ENCODE results near the gene LIN37. TPM values are rescaled to one million over a fixed set of nuclear protein-coding genes. Genes with fewer than 3 reads are reported as not detected.

Gene LIN37, protein sequence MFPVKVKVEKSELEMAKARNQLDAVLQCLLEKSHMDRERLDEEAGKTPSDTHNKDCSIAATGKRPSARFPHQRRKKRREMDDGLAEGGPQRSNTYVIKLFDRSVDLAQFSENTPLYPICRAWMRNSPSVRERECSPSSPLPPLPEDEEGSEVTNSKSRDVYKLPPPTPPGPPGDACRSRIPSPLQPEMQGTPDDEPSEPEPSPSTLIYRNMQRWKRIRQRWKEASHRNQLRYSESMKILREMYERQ
- total RNA-seq (2014; rRNA removed; shearing (Covaris generic)), result 13.8 and 15.5 TPM in 2 replicates

DNA sequence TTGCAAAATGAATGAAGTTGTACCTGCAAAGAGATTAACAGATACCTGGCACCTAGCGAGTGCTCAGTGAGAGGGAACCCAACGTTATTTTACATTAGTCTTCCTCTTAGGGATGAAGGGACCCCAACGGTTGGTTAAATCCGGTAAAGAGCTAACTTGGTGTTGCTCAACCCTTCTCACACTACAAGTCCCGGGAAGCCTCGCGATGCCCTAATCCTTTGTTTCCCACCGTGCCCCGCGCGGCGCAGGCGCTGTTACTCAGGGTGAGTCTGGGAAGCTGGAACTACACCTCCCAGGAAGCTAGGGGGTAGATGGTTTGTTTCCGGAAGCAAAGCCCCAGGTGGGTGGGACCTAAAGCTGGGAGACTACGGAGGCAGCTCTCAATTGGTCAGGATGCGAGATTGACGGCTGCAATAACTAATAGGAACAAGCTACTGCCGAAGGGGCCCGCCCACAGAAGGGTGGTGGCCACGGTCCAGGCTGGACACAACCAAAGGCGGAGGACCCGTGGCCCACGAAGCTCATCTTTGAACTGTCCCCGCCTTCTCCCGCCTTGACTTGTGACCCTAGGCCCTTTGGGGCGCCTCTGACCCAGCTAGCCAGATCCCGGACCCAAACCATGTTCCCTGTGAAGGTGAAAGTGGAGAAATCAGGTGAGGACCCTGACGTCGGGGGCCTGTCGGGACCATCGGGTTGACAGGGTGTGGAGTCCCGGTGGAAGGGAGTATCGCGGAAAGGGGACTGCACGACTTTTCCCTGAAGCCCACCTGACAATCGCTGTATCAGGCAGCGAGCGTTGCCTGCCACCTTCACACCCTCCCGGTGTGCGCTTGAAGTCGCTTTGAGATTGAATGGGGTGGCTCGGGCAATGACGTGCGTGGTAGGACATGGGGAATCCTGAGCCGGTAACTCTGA lies at the start of gene LIN37:
TSS of gene LIN37 (plus strand) at position 471 of the 915 bp plus-strand sequence. CDS start at position 620, 149 bp downstream.
- DNase-seq (ENCODE audit: low spot score), result peak; percentile 100

DNA sequence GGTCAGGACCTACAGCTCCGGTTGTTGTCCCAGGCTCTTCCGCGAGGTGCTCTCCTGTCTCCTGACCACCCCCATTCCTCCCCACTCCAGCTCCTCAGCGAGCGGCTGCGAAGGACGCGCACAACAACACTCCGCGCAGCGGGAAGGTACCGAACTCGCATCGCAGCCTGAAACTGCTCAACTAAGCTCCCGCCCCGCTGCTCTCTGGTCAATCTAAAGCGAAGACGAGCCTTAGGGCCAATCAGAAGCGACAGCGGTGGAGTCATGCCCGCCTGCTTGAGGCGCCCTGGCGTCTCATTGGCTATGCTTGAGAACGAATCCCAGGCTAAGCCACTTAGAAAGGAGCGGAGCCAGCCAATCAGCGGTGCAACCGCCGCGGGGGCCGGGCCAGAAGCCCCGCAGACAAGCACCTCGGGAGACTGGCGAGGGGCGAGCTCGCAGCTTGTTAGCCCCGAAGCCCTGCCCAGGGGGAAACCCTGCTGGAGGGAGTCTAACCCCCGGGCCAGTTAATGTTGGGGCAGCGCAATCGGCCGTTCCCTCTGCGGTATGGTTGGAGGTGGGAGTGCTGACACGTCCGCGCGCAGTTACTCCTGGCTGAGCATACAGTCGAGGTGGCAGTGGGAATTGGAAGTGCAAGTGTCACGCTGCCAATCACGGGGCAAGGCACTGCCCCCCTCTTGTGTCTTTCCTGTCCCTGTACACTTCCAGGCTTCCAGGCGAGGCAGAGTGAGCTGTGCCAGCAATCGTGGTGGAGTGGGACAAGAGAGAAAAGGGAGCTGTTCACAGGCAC lies 46.0 kb upstream of the LIN37 start:
- peak; percentile 99 for DNase-seq (ENCODE audit: low spot score)

DNA sequence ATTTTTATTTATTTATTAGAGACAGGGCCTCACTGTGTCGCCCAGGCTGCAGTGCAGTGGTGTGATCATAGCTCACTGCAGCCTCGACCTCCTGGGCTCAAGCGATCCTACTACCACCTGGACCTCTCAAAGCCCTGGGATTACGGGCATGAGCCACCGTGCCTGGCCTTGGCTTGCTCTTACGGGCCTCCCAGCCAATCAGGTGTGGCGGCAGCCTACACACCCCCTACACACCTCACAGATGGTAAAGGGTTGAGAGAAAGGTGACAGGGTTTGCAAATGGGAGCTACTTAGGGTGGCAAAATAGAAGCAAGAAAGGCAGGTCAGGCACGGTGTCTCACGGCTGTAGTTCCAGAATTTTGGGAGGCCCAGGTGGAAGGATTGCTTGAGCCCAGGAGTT lies 45.0 kb upstream of the LIN37 start:
- no peak for DNase-seq (ENCODE audit: low spot score)

DNA sequence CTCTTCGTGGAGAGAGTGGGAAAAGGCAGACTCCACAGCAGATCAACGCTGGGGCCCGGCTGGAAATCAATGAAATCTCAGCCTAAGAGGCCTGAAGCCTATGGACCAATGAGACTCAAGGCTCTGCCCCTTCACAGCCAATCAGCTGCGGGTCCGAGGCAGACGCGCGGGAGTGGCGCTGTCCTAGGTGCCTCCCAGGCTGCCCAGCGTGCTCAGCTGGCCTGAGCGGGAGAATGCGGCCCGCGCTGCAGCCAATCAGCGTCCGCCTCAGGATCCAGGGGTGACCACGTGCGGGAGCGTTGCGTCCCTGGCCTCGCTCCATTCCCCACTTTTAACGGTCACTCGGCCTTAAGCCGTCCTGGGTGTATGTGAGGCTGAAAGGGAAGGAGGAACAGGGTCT lies 44.2 kb upstream of the LIN37 start, which contains the start of gene ZBTB32:
TSS of gene ZBTB32 (plus strand) at position 341 of the 400 bp plus-strand sequence. CDS start 10,069 bp downstream, outside the sequence.
- DNase-seq (ENCODE audit: low spot score), result no peak

DNA sequence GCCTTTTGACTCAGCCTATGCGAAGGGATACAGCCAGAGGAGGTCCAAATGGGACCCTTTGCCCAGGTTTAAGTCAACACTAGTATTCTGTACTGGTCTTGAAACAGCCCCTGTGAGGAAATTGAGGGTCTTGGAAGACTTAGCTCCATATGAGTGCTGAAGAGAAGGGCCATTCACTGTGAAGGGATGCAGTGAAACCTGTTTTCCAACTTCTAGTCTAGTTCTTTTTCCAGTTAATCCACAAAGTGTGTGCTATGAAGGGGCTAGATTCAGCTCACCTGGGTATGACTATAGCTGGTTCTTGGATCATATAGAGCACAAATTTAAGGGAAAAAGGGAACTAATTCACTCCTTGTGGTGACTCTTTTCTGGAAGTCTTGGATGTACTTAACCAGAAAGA lies 40.0 kb upstream of the LIN37 start:
- DNase-seq (ENCODE audit: low spot score), result no peak

DNA sequence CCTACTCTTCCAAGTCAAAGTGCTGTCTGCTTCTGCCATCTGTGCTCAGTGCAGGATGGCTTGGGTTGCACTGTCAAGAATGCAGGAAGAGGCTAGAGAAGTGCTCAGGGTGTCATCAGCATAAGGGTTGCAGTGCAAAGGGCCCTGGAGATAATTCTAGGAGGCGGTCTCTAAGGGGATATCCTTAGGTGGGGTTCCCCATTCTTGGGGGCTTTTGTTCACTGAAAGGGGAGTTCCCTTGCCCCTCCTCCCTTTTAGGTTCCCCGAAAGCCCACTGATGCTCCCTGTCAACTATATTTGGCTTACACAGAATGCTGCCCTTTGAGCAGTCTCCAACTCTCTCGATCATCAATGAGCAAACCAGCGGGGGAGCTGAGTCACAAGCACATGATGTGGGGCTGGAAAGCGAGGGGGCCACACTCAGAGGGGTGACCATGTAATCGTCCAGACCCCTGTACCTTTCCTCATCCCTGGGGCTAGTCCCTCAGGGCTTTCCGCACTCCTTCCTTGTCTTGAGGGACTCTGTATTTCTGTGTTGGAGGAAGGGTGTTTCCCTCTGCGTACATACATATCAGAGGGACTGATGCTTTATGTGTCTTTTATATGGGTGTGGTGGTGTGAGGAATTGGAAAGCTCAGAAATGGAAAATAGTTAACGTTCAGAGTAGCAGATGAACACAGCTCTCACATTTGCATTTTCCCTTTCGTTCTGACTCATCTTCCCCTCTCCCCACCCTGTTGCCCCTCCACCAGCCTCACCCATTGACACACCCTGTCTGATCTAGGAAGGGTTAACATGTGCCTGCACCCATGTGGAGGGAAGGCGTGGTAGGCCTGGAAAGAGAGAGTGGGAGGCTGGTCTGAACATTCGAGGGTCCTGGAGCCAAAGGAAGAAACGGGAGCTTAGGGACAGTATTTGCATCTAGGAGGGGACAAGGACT lies 37.3 kb upstream of the LIN37 start:
- DNase-seq (ENCODE audit: low spot score), result no peak

DNA sequence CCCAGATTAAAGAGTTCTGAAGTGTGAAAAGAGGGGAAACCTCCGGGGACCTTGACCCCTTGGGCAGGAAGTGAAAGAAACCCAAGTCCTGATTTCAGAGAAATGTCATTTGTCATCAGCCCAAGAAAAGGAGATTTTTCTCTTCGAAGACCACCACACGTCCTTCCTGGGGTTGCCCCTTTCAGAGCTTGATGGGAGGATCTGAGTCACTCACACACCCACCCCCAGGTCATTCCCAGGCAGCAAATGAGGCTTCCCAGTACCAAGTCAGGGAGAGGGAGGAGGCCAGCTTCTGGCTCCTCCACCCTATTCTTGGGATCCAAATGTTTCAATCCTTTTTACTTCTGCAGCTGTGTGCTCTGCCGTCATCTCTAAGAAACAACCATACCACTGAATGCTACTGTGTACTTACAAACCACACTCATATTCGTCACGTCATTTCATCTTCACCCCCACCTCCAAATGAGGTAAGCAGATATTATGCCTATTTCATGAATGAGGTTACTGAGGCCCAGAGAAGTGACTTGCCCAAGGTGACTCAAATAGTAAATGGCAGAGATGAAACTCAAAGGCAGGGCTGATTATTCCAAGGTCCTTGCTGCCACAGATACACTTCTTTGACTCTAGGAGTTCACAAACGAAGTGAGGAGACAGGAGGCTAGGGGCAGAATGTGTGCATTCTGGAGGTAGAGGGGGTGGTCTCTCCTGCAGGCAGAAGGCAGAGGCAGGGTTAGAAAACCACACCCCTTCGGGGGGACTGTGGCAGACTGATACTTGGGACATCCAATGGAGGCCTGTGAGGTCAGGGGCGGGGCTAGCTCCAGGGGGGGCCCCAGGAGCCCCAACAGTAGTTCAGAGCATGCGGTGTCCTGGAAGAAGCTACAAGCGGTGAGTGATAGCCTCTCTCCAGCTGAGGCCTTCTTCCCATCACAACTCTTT lies 35.5 kb upstream of the LIN37 start:
- no peak for DNase-seq (ENCODE audit: low spot score)

DNA sequence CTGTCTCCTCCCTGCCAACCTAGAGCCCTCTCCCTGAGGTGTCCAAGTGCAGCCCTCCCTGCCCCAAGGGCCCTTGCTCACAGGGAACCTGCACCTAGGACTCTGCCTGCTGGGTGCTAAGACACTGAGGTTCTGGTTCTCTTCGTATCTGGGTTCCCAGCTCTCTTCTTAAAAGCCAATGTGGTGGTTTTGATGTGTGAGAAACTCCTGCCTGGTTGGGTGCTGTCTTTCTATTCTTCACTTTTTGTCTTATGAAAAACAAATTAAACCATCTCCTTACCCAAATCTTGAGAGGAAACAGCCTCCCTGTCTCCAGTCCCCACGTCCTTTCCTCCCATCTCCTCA lies 34.9 kb upstream of the LIN37 start:
- DNase-seq (ENCODE audit: low spot score), result no peak

DNA sequence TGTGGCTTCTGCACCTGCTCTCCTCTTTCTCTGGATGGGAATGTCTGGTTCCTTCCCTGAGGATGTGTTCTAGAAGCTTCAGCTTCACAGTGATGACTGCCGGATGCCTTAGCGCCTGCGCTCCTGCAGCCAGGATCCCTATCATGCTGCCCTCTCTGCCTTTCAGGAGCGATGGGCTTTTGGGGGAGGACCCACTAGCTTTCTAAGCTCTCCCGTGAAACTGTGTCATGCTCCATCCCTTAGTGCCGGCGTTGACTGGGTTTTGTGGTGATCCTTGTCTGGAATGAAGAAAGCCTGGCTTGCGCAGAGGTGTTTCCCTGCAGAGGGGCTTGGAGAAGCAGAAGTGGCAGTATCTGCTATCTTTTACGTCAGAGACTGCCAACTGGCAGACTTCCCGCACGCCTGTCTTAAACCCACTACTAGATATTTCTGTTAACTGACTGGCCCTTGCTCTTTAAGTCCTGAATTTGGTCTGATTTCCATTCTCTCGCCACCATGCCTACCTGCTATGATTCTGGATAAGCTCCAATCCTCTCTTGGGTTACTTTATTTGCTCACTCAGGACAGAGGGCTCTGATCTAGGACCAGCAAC lies 34.4 kb upstream of the LIN37 start:
- DNase-seq (ENCODE audit: low spot score), result no peak

DNA sequence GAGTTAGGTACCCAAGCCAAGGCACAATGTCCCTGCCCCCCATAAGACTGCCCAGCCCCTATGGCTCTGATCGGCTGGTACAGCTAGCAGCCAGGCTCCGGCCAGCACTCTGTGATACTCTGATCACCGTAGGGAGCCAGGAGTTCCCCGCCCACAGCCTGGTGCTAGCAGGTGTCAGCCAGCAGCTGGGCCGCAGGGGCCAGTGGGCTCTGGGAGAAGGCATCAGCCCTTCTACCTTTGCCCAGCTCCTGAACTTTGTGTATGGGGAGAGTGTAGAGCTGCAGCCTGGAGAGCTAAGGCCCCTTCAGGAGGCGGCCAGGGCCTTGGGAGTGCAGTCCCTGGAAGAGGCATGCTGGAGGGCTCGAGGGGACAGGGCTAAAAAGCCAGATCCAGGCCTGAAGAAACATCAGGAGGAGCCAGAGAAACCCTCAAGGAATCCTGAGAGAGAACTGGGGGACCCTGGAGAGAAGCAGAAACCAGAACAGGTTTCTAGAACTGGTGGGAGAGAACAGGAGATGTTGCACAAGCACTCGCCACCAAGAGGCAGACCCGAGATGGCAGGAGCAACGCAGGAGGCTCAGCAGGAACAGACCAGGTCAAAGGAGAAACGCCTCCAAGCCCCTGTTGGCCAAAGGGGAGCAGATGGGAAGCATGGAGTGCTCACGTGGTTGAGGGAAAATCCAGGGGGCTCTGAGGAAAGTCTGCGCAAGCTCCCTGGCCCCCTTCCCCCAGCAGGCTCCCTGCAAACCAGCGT lies 33.6 kb upstream of the LIN37 start:
- DNase-seq (ENCODE audit: low spot score), result no peak

DNA sequence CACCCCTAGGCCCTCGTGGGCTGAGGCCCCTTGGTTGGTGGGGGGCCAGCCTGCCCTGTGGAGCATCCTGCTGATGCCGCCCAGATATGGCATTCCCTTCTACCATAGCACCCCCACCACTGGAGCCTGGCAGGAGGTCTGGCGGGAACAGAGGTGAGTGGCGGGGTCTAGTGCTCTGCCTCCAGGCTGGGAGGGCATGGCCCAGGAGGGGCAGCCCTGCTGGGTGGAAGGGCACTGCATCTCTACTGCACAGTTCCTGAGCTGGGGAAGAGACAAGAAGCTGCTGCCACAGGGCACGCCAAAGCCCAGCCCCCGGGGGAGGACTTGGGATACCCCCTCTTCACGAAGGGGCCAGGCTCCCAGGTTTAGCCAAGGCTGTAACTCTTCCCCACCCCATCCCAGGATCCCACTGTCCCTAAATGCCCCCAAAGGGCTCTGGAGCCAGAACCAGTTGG lies 33.0 kb upstream of the LIN37 start:
- no peak for DNase-seq (ENCODE audit: low spot score)

DNA sequence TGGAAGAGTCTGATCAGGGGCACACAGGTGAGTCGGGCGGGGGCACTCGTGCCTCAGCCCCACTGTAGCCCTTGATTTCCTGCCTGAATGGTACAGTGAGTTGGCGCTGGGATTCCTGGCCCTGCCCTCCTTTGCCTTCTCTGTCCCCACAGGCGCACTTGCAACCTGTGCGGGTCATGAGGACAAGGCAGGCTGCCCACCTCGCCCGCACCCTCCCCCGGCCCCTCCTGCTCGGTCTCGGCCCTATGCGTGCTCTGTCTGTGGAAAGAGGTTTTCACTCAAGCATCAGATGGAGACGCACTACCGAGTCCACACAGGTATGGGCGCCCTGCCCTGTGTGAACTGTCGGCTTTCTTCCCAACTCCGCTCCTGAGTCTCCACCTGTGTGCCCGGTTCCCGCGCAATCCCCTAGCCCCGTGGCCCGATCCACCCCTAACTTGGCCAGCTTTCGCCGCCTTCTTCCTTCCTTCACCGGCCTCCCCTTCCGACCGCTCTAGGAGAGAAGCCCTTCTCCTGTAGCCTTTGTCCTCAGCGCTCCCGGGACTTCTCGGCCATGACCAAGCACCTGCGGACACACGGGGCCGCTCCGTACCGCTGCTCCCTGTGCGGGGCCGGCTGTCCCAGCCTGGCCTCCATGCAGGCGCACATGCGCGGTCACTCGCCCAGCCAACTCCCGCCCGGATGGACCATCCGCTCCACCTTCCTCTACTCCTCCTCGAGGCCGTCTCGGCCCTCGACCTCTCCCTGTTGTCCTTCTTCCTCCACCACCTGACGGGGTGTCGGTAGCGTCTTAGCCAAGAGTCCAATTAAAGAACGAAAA lies 32.2 kb upstream of the LIN37 start:
- peak; percentile 59 for DNase-seq (ENCODE audit: low spot score)

DNA sequence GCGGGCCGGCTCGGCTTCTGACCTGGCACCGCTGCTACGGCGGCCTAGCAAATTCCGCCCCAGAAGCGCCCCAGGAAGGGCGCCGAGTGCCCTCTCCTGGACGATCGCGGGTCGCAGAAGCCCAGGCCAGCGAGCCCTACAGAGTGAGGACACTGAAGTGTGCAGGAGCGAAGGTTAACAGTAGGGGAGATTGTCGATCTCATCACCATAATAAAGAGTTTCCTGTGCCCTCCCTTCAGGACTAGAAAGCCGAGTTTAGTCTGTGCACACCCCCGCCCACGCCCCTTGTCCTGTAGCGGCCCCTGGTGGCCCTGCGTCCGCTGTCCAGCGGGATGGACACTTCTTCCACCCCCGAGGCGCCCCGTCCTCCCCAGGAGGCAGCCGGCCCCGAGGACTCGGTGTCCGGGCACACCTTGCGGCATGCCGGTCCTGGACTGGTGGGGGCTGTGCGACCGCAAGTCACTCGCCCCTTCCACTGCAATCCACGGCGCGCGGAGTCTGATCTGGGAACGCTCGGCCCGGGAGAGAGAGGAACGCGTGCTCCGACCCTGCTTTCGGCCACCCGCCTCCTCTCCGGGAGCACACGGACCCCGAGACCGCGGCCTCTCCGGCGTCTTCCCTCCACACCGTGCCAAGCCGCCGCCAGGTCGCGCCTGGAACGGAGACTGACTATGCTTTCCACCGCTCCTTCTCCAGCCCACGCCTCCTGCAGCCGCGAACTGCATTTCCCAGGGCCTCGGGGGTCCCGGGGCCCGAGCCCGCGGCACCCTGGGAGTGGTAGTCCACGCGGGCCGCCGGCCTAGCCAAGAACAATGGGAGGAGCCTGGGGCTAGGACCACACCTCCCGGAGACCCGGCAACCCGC lies 31.3 kb upstream of the LIN37 start:
- DNase-seq (ENCODE audit: low spot score), result peak; percentile 98

DNA sequence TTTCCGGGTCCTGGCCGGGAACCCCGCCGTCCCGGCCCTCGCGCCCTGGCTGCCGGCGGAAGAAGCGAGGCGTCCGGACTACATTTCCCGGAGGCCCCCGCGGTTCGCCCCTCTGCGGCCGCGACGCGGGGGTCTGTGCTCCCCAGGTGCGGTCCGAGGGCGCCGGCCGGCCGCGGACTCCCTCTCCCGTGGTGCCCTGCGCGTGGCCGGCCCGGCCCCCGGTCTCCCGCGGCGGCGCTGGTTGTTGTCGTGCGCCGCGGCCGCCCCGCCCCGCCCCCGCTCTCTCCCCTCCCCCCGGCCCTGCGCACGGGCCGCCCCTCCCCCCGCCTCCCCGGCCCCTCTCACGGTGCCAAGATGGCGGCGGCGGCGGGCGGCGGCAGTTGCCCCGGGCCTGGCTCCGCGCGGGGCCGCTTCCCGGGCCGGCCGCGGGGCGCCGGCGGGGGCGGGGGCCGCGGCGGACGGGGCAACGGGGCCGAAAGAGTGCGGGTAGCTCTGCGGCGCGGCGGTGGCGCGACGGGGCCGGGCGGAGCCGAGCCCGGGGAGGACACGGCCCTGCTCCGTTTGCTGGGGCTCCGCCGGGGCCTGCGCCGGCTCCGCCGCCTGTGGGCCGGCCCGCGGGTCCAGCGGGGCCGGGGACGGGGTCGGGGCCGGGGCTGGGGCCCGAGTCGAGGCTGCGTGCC lies 30.6 kb upstream of the LIN37 start, which contains the start of gene KMT2B:
TSS of gene KMT2B (plus strand) at position 339 of the 680 bp plus-strand sequence. CDS start at position 355, 16 bp downstream.
- peak; percentile 98 for DNase-seq (ENCODE audit: low spot score)

DNA sequence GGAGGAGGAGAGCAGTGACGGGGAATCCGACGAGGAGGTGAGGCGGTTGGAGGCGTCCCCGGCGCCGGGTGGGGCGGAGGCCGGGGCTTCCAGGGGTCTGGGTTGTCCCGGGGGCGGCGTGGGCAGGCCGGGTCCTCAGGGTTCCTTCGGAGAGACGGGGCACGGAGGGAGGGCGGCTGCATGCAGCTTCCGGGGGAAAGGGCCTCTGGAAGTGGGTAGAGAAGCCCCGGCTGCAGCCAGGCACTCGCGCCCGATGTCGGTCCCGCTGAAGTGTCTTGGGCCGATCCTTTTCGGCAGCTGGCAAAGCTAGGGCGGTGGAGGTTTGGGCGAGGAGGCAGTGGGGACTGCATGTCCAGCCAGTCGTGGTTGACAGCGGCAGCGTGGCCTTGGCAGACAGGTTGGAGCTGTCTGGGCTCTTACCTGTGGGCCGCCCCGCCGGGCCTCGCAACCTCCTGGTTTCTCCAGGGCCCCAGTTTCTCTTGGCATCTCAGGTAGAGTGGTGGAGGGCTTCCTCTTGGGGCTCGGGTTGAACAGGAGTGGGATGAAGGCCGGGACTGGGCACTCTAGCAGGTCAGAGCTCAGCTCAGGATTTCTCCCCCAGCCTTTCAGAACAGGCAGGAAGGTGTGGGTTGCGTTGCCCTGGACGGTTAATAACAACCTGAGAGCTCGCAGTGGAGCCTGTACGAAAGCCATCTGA lies 29.9 kb upstream of the LIN37 start:
- DNase-seq (ENCODE audit: low spot score), result peak; percentile 51
